Brain microvascular endothelial cell (primary cell): ENCODE measurements around the gene SLIRP.
"Not testable (repeated sequence)": the region's sequence is repeated elsewhere in the genome, so short reads cannot be mapped to it uniquely, and the experiment has no call there.

Experiments used
- DNase-seq: peaks from one replicate; pipeline ENCODE4 v3.0.0-alpha.2; 2020
- H3K27ac ChIP-seq: fragments of 250-450 bp; sonication (Bioruptor Pico); 2 replicates; pipeline ENCODE4 v1.5.1; 2020; ENCODE audit warnings: mild to moderate bottlenecking, moderate library complexity
- H3K27me3 ChIP-seq: fragments of 250-450 bp; sonication (Bioruptor Pico); replicated peaks from 2 replicates; pipeline ENCODE4 v1.5.1; 2020; ENCODE audit warnings: mild to moderate bottlenecking
- H3K36me3 ChIP-seq: fragments of 250-450 bp; sonication (Bioruptor Pico); replicated peaks from 2 replicates; pipeline ENCODE4 v1.5.1; 2020; ENCODE audit warnings: mild to moderate bottlenecking
- H3K4me3 ChIP-seq: 2 replicates; pipeline ENCODE4 v1.5.1; 2011; ENCODE audit warnings: low read depth, mild to moderate bottlenecking, control low read depth, low read length, moderate library complexity
- in situ Hi-C: cut with HindIII; loops from 2 replicates; pipeline ENCODE4 v1.10.0; 2017; ENCODE audit warnings: low sequenced_read_pairs, low pct_ligation_motif_present
- TF ChIP-seq, protein P1 (sequence below): IDR thresholded peaks from 2 replicates; pipeline ENCODE4 v1.5.1; 2011; ENCODE audit warnings: low read depth, mild to moderate bottlenecking, moderate library complexity, low read length, control low read depth, inconsistent platforms; ENCODE audit errors: missing control alignments

SLIRP gene

DNA sequence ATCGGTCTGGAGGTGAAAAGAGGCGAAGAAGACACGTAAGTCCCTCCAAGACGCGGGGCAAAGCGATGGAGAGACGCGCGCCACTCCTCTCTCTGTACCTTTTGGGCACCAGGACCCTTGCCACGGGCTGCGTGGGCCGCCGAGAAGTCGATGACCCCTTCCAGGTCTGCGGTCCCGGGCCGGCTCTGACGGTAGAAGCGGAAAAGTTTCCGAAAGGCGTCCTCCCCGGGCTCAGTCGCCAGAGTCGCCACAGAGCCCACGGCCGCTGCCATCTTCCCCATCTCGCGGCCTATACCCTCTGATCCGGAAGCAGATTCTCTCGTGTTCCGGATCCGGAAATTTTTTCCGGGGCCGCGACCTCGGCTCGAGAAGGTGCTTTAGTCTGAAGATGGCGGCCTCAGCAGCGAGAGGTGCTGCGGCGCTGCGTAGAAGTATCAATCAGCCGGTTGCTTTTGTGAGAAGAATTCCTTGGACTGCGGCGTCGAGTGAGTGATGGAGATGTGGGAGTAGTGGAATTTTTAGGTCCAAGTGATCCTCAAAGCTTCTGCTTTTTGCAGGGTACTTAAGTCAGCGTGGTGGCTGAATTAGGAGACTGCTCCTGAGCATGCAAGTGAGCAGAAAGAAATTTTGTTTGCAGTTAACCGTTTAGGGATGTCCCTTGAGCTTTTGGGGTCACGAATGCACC is at the start of gene SLIRP, which contains the start of gene ALKBH1:
TSS of gene SLIRP (plus strand) at position 380 of the 685 bp plus-strand sequence. CDS start at position 389, 9 bp downstream.
TSS of gene ALKBH1 (minus strand) at position 300 of the 685 bp plus-strand sequence. CDS start at position 281, 19 bp downstream.
- Histone ChIP-seq H3K27ac (peak within 1 kb of the TSS; percentile 38), H3K27me3 (no peaks in the 10 kb centered on the region), H3K4me3 (peak within 1 kb of the TSS; percentile 98), H3K36me3 (peaks cover 20% of the 10 kb centered on the region)
- in situ Hi-C loops: no loop called here
- TF ChIP-seq, protein P1, sequence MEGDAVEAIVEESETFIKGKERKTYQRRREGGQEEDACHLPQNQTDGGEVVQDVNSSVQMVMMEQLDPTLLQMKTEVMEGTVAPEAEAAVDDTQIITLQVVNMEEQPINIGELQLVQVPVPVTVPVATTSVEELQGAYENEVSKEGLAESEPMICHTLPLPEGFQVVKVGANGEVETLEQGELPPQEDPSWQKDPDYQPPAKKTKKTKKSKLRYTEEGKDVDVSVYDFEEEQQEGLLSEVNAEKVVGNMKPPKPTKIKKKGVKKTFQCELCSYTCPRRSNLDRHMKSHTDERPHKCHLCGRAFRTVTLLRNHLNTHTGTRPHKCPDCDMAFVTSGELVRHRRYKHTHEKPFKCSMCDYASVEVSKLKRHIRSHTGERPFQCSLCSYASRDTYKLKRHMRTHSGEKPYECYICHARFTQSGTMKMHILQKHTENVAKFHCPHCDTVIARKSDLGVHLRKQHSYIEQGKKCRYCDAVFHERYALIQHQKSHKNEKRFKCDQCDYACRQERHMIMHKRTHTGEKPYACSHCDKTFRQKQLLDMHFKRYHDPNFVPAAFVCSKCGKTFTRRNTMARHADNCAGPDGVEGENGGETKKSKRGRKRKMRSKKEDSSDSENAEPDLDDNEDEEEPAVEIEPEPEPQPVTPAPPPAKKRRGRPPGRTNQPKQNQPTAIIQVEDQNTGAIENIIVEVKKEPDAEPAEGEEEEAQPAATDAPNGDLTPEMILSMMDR: peak; percentile 9
- peak; percentile 74 for DNase-seq

DNA sequence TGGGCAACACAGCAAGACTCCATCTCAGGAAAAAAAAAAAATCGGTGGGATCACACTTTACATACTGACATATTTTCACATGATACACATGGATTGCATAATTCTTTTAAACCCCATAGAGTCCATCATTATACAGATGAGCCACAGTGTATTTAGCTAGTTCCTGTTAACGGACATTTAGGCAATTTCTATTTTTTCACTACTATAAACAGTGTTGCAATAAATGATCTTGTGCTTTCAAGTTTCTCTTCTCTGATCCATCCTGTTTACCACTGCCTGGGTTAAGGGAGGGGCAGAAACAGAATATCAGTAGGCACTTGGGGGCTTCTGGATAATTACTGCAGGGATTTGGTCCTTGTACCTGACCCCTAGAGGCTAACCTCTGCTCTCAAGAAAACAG is 48.1 kb upstream of the SLIRP start:
- no peaks in the 10 kb centered on the region for H3K27me3 ChIP-seq
- DNase-seq: no peak
- H3K27ac ChIP-seq: no peak overlapping the region
- TF ChIP-seq, protein P1: no peak
- in situ Hi-C loops: no loop called here
- no peak overlapping the region for H3K4me3 ChIP-seq
- H3K36me3 ChIP-seq: no peaks in the 10 kb centered on the region

DNA sequence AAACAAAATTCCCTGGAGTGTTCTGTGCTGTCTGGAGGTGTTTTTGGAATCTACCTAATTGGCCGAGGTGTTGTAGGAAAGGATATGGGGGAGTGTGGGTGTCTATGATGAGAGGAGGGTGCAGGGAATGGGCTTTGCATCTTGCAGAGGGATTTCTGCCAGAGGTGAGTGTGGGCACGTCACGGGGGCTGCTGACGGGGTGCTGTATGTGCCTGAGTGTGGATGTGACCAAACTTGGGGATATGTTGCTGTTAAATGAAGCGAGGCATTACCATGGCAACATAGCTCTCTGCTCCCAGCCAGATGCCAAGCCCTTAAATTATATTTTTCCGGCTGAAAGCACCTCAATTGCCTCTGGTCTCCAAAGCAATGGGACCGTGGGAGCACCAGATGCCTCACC is 47.1 kb upstream of the SLIRP start:
- Histone ChIP-seq H3K36me3 (no peaks in the 10 kb centered on the region), H3K27me3 (no peaks in the 10 kb centered on the region), H3K27ac (no peak overlapping the region), H3K4me3 (no peak overlapping the region)
- DNase-seq: no peak
- in situ Hi-C loops: no loop called here
- TF ChIP-seq, protein P1: no peak

DNA sequence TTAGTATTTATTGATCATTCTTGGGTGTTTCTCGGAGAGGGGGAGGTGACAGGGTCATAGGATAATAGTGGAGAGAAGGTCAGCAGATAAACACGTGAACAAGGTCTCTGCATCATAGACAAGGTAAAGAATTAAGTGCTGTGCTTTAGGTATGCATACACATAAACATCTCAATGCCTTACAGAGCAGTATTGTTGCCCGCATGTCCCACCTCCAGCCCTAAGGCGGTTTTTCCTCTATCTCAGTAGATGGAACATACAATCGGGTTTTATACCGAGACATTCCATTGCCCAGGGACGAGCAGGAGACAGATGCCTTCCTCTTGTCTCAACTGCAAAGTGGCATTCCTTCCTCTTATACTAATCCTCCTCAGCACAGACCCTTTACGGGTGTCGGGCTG is 46.3 kb upstream of the SLIRP start:
- H3K36me3 ChIP-seq, DNase-seq, H3K4me3 ChIP-seq, H3K27me3 ChIP-seq, in situ Hi-C loops, H3K27ac ChIP-seq: not testable (repeated sequence)

DNA sequence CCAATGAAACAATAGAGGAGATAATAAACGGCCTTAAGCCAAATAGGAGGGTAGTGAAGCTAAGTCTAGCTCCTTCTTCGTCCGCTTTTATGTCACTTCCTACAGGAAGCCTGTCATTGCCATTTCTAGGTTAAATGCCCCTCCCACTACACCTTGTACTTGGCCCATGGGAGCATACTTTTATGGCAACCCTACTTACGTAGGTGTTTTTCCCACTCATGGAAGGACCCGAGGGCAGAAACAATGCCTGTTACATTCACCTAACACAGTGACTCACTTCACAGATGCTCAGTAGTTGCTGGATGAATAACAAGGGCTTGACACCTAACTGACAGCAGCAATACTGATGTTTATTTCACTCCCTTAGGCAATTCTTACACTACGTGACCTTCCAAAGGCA is 44.6 kb upstream of the SLIRP start:
- H3K36me3 ChIP-seq: no peaks in the 10 kb centered on the region
- in situ Hi-C loops: no loop called here

DNA sequence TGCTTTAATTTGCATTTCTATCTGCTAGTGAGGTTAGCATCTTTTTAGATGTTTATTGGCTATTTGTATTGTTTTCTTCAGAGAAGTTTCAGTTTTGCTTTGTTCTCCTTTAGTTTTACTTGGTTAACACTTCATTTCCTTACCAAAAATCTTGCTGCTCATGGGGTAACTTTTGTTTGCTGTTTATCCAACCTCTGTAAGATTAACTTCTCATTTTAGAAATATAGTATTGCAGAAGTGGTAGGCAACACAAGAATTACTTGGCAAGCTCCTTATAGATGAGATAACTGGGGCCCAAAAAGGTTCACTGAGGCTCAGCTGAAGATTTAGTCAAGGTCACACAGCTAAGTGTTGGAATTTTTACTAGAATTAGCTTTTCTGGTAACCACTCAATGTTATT is 40.6 kb upstream of the SLIRP start:
- TF ChIP-seq, protein P1: no peak
- no peak overlapping the region for H3K27ac ChIP-seq
- H3K4me3 ChIP-seq: no peak overlapping the region
- H3K36me3 ChIP-seq: no peaks in the 10 kb centered on the region
- in situ Hi-C loops: no loop called here
- H3K27me3 ChIP-seq: no peaks in the 10 kb centered on the region
- no peak for DNase-seq

More for the DNA sequence above, 44.6 kb upstream of the SLIRP start:
- no peak overlapping the region for H3K4me3 ChIP-seq
- TF ChIP-seq, protein P1: no peak
- no peaks in the 10 kb centered on the region for H3K27me3 ChIP-seq
- no peak for DNase-seq
- H3K27ac ChIP-seq: no peak overlapping the region
